Large intestine (tissue), 3 donors: ENCODE data around the gene EFNA2. TPM values are rescaled to one million over a fixed set of nuclear protein-coding genes. Genes with fewer than 3 reads are reported as not detected.

Experiments used
- DNase-seq, 2 donors: peaks; one replicate each; pipeline versions ENCODE4 v3.0.0 to v3.0.0-alpha.2; 2013
- H3K27ac ChIP-seq: one replicate; pipeline ENCODE4 v1.5.1; 2013; ENCODE audit warnings: low read length
- H3K27me3 ChIP-seq: 2 replicates; pipeline ENCODE4 v1.6.1; 2013; ENCODE audit warnings: low read length; ENCODE audit not compliant: control insufficient read depth, insufficient read depth
- H3K36me3 ChIP-seq: 2 replicates; pipeline ENCODE4 v1.6.1; 2013; ENCODE audit warnings: low read length; ENCODE audit not compliant: control insufficient read depth, insufficient read depth
- H3K4me1 ChIP-seq: one replicate; pipeline ENCODE4 v1.6.1; 2013; ENCODE audit warnings: low read length; ENCODE audit not compliant: control insufficient read depth, insufficient read depth
- H3K4me3 ChIP-seq: one replicate; pipeline ENCODE4 v1.5.1; 2013; ENCODE audit warnings: low read length
- H3K9me3 ChIP-seq: one replicate; pipeline ENCODE4 v1.6.1; 2013; ENCODE audit warnings: mild to moderate bottlenecking, low read depth, low read length, moderate library complexity; ENCODE audit not compliant: control insufficient read depth
- WGBS: methylation state at CpG from one replicate; pipeline ENCODE4 v1.1.5; 2013; ENCODE audit warnings: low lambda C conversion rate; ENCODE audit not compliant: insufficient coverage; 5-methylcytosine and 5-hydroxymethylcytosine counted together
- polyA plus RNA-seq: library from polyadenylated mRNA; unstranded; fragments of 120-200 nt; gene quantifications from one replicate; pipeline ENCODE4 v1.2.1, GENCODE V29; 2013

Gene EFNA2
- polyA plus RNA-seq, 1 donor, result 25.6 TPM

DNA sequence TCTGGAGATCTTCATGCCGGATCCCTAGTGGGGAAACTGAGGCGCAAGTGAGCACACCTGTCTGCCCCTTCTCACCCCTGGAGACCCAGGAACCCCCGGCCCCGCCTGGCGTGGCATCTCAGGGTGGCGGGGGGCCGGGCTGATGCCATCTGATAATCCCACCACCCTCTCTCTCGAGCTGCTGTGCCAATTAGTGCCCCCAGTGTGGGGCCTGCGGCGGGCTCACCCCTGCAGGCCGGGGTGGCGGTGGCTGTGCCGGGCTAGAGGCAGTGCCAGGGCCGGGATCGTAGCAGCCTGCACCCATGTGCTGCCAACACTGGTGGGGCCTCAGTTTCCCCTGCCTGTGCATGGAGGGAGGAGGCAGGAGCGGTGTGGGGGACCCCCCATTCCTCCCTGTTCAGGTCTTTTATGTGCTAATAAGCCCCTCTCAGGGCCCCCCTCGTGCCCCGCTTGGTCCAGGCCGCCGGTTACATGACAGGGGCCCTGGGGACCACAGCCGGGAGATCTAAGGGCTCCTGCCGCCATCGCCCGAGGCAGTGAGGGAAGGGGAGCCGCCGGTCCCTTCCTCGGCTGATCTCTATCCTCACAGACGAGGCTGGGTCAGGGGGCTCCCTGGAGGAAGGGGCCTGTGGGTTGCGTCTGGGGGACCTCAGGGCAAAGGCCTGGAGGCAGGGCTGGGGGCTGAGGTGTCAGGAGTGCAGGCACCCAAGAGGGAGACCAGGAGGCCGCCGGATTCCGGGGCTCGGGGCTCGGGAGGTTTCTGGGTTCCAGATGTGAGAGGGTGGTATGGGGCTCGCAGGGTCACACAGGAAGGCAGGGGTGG lies 8.3 kb downstream of the EFNA2 start:
- WGBS, result no CpG with 5 or more reads among the region's 35 CpGs
- H3K36me3 ChIP-seq, result peaks cover 4% of the 10 kb centered on the region
- no peaks in the 10 kb centered on the region for H3K9me3 ChIP-seq
- H3K27me3 ChIP-seq, result no peaks in the 10 kb centered on the region
- H3K4me3 ChIP-seq, result no peak overlapping the region
- peaks cover 47% of the 10 kb centered on the region for H3K4me1 ChIP-seq
- no peak overlapping the region for H3K27ac ChIP-seq
- DNase-seq, result no peak

DNA sequence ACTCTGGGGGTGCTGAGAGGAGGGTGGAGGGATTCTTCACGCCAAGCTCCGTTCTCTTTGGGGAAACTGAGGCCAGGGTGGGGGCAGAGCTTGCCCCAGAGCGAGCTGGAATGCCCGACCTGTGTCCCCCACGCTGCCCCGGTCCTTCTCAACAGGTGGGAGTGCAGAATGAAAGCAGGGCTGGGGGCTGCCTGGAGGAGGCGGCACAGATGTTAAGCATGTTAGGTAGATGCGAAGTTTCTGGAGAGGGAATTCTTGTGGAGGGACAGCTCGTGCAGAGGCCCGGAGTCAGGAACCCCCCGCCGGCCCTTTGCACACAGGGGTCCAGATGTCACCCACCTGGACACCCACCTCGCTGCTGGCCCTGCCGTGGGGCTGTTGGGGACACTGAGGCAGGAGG lies 9.0 kb downstream of the EFNA2 start:
- Histone ChIP-seq H3K4me3 (no peak overlapping the region), H3K27me3 (no peaks in the 10 kb centered on the region), H3K36me3 (peaks cover 4% of the 10 kb centered on the region), H3K27ac (no peak overlapping the region), H3K9me3 (no peaks in the 10 kb centered on the region), H3K4me1 (peaks cover 41% of the 10 kb centered on the region)
- WGBS, result no CpG with 5 or more reads among the region's 14 CpGs
- DNase-seq, result no peak

DNA sequence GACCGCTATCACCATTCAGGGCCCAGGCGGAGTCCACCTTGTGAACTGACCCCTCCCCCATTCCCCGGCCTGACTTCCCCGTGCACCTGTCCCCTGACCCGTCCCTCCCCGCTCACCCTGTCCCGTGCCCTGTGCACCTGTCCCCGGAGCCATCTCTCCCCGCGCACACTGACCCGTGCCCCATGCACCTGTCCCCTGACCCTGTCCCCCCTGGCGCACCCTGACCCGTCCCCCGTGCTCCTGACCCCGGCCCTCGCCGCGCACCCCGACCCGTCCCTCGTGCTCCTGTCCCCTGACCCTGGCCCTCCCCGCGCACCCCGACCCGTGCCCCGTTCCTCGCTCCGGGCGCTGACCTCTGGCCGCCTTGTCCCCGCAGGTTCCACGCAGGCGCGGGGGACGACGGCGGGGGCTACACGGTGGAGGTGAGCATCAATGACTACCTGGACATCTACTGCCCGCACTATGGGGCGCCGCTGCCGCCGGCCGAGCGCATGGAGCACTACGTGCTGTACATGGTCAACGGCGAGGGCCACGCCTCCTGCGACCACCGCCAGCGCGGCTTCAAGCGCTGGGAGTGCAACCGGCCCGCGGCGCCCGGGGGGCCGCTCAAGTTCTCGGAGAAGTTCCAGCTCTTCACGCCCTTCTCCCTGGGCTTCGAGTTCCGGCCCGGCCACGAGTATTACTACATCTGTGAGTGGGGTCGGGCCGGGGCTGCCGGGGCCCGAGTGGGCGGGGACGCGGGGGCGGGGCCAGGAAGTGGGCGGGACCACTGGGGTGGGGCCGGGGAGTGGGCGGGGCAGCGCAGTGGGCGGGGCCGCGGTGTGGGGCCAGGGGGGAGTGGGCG lies 9.7 kb downstream of the EFNA2 start:
- WGBS, result no CpG with 5 or more reads among the region's 82 CpGs
- H3K4me1 ChIP-seq, result peaks cover 34% of the 10 kb centered on the region
- H3K36me3 ChIP-seq, result peaks cover 4% of the 10 kb centered on the region
- DNase-seq, result no peak
- no peaks in the 10 kb centered on the region for H3K27me3 ChIP-seq
- no peak overlapping the region for H3K4me3 ChIP-seq
- H3K9me3 ChIP-seq, result no peaks in the 10 kb centered on the region
- H3K27ac ChIP-seq, result no peak overlapping the region

DNA sequence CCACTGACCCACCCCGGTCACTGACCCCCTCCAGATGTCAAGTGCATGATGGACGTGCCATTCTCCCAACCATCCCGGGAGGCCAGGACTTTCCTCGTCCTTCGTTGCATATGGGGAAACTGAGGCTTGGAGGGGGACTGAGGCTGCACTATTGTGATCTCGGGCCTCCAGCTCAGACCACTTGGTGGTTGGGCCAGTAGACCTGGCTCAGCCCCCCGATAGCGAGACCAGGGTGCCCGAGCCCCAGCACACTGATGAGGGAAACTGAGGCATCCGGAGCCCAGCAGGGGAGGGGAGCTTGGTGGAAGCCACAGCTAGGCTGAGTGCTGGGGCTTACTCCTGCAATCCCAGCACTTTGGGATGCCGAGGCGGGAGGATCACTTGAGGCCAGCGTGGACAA lies 10.4 kb downstream of the EFNA2 start:
- WGBS, result no CpG with 5 or more reads among the region's 13 CpGs
- no peak for DNase-seq
- Histone ChIP-seq H3K9me3 (no peaks in the 10 kb centered on the region), H3K4me1 (peaks cover 28% of the 10 kb centered on the region), H3K27ac (no peak overlapping the region), H3K36me3 (peaks cover 8% of the 10 kb centered on the region), H3K27me3 (no peaks in the 10 kb centered on the region), H3K4me3 (no peak overlapping the region)

DNA sequence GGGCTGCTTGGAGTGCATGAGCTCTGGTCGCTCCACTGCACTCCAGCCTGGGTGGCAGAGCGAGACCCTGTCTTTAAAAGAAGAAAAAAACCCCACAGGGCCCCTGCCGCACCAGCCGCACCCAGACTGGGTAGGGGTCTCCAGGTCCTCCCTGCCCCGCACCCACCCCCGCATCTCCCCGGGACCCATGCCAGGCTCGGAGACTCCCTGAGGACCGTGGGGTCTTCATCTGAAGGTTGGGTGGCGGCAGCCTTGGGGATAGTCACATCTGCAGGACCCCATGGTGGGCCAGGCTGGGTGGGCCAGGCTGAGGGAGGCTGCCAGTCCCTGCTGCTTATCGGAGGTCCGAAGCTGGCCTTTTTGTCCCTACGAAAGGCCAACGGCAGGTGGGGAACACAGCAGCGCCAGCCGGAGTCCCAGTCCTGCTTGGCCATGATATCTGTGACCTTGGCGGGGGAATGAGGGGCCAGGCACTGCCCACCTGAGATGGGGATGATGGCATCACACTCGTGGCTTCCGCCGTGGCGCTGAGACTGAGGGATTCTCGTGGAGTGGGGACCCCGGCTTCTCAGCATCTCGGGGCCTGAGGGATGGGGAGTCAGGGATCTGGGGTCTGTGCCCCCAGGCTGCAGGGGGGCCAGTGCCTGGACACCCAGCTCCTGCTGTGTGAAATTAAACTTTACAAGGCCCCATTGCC lies 11.1 kb downstream of the EFNA2 start:
- H3K4me3 ChIP-seq, result no peak overlapping the region
- no CpG with 5 or more reads among the region's 24 CpGs for WGBS
- no peak overlapping the region for H3K27ac ChIP-seq
- H3K36me3 ChIP-seq, result peaks cover 8% of the 10 kb centered on the region
- H3K4me1 ChIP-seq, result peaks cover 22% of the 10 kb centered on the region
- no peaks in the 10 kb centered on the region for H3K9me3 ChIP-seq
- H3K27me3 ChIP-seq, result no peaks in the 10 kb centered on the region
- no peak for DNase-seq

DNA sequence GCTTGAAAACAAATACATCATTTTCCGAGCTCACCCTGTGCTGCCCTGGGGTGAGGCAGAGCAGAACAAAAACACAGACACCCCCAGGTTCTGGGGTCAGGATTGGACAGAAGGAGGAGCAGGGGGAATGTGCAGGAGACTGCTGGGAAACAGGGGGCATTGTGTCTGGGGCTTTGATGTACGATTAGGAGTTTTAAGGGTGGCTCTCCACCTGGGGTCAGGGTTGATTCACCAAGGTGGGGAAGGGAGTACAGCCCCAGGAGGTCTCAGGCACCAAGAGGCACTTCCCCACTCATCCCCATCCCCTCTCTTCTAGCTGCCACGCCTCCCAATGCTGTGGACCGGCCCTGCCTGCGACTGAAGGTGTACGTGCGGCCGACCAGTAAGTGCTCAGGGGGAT lies 12.6 kb downstream of the EFNA2 start:
- H3K27me3 ChIP-seq, result no peaks in the 10 kb centered on the region

DNA sequence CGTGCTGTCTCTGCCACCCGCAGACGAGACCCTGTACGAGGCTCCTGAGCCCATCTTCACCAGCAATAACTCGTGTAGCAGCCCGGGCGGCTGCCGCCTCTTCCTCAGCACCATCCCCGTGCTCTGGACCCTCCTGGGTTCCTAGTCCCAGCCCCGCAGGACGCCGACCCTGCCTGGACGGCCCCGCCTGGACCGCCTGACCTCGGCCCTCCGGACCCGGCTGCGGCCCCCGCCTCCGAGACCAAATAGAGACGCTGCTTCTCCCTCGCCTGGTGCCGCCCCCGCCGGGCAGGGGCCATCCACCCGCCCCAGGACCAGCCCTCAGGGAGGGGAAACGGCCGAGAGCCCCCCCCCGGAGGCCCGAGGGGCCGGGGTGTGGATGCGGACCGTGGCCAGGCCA lies 14.1 kb downstream of the EFNA2 start:
- H3K27me3 ChIP-seq, result no peaks in the 10 kb centered on the region
- WGBS, result no CpG with 5 or more reads among the region's 34 CpGs

More for the DNA sequence above, 12.6 kb downstream of the EFNA2 start:
- no peaks in the 10 kb centered on the region for H3K9me3 ChIP-seq
- peaks cover 11% of the 10 kb centered on the region for H3K4me1 ChIP-seq
- WGBS, result no CpG with 5 or more reads among the region's 8 CpGs
- no peak overlapping the region for H3K4me3 ChIP-seq
- no peak for DNase-seq
- no peak overlapping the region for H3K27ac ChIP-seq
- peaks cover 8% of the 10 kb centered on the region for H3K36me3 ChIP-seq

DNA sequence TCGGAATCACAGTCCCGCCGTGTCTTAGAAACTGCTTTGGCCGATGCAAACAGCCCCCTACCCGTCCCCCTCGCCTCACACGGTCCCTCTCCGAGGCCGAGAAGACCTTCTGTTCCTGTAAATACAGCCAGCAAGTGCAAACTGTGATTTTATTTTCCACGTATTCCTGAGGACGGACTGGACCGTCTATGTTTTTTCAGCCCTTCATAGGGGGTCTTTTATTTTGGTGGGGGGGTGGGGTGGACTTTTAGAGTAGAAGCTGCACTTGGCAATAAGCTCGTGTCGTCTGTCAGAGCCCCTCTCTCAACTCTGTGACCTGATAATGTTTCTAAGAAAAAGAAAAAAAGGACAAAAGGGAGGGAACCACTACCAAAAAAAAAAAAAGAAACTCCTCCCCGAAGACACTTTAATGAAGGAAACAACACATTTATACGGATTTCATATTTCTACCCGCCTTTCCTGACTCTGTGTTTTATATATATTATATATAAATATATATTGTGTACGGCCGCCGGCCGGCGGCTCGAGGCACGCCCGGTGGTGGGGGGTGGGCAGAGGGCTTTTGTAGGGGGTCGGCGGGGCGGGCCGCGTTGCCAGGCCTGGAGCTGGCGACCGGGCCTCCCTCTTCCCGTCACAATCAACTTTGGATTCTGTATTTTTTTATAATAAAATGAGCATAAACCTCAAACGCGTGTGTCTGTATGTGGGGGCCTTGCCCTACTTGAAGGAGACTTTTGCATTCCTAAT lies 15.2 kb downstream of the EFNA2 start:
- no peak for DNase-seq
- H3K4me1 ChIP-seq, result peaks cover 14% of the 10 kb centered on the region
- H3K27me3 ChIP-seq, result no peaks in the 10 kb centered on the region
- H3K27ac ChIP-seq, result no peak overlapping the region
- H3K4me3 ChIP-seq, result no peak overlapping the region
- WGBS, result 60% methylated on average over 1 of the region's 35 CpGs
- H3K36me3 ChIP-seq, result peaks cover 8% of the 10 kb centered on the region
- H3K9me3 ChIP-seq, result no peaks in the 10 kb centered on the region

More for the DNA sequence above, 14.1 kb downstream of the EFNA2 start:
- no peak for DNase-seq
- Histone ChIP-seq H3K36me3 (peaks cover 8% of the 10 kb centered on the region), H3K27ac (no peak overlapping the region), H3K4me1 (peaks cover 15% of the 10 kb centered on the region), H3K9me3 (no peaks in the 10 kb centered on the region), H3K4me3 (no peak overlapping the region)

DNA sequence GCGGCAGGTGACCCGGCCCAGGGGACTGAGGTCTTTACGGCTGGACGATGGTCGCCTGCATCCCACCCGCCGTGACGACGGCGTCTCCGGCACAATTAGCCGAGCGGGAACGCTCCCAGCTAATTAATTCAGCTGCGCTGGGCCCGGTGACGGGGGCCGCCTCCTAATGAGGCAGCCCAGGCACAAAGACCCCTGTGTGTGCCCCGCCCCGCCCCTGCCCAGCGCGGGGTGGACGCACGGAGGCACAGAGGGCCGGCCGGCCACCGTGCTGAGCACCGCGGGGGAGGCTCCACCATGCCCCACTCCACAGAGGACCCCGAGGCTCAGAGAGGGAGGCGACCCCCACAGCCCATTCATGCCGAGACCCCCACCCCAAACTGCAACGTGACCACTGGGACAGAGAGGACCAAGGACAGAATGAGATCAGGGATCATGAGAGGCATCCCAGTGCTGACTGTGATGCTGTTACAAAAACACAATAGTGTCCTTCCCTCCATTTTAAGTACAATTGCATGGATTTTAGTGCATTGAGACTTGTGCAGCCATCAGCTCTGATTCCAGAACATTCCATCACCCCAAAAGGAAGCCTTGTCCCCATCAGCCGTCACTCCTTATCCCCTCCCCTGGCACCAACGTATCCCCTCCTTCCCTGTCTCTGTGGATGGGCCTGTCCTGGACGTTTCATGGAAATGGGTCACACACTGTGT lies 17.0 kb downstream of the EFNA2 start:
- no CpG with 5 or more reads among the region's 36 CpGs for WGBS
- H3K36me3 ChIP-seq, result peaks cover 8% of the 10 kb centered on the region
- DNase-seq, result no peak

More for the DNA sequence above, 17.0 kb downstream of the EFNA2 start:
- H3K27me3 ChIP-seq, result no peaks in the 10 kb centered on the region
- H3K9me3 ChIP-seq, result no peaks in the 10 kb centered on the region
- no peak overlapping the region for H3K4me3 ChIP-seq
- no peak overlapping the region for H3K27ac ChIP-seq
- H3K4me1 ChIP-seq, result peaks cover 14% of the 10 kb centered on the region
